HCT116 (cell line): ENCODE data around the gene TMPRSS3. TPM values are rescaled to one million over a fixed set of nuclear protein-coding genes. Genes with fewer than 3 reads are reported as not detected.

Experiments
- ATAC-seq: fragments of 200-7000 bp; cut with Tn5 transposase; 2 replicates; pipeline ENCODE4 v1.9.1; 2020; ENCODE audit warnings: mild to moderate bottlenecking, moderate library complexity
- BruUV-seq: library from RNA; stranded (reverse); fragments of 400-500 nt; replicated peaks from 2 replicates; lab custom pipeline; 2021; lab: Mats Ljungman, UMichigan
- CTCF ChIA-PET: fragments of 300-600 bp; sonication (Branson Sonifier 250); formaldehyde crosslinking; loops from one replicate; lab custom pipeline; 2021; ENCODE audit warnings: antibody characterized with exemption; lab: Charles Lee
- POLR2A ChIA-PET: fragments of 300-600, 350-600 bp; sonication (Branson Sonifier 250); formaldehyde crosslinking; loops from one replicate; lab custom pipeline; 2021; ENCODE audit warnings: antibody characterized with exemption; lab: Charles Lee
- RAD21 ChIA-PET, 2 experiments: fragments of 300-600 bp; sonication (Branson Sonifier 250); formaldehyde crosslinking; loops; one replicate each; lab custom pipeline; 2023; ENCODE audit warnings: low total read pairs in 2 of 2; ENCODE audit not compliant: uncharacterized antibody in 2 of 2, unreplicated experiment in 2 of 2, low non-redundant PET in 1 of 2; lab: Charles Lee
- DNase-seq: peaks from one replicate; pipeline ENCODE4 v3.0.0-alpha.2; 2010; ENCODE audit warnings: low read depth, low spot score
- H2AFZ ChIP-seq: fragments of 200-600 bp; shearing (Covaris generic), sonication (generic); 2 replicates; pipeline ENCODE4 v1.6.1; 2017; ENCODE audit warnings: low read depth, mixed run types, mixed read lengths, antibody characterized with exemption, low read length; ENCODE audit not compliant: poor library complexity, severe bottlenecking
- H3K27ac ChIP-seq: 2 replicates; pipeline ENCODE4 v1.5.1; 2012; ENCODE audit warnings: low read depth, low read length
- H3K27me3 ChIP-seq: fragments of 200-600 bp; sonication (generic); 2 replicates; pipeline ENCODE4 v1.6.1; 2016; ENCODE audit warnings: mixed run types, low read length, mixed read lengths; ENCODE audit not compliant: insufficient read depth
- H3K36me3 ChIP-seq, 2 experiments: fragments of 200-500 bp in 1 of 2; fragments of 200-600 bp in 1 of 2; sonication (Bioruptor generic) in 1 of 2; sonication (generic) in 1 of 2; 2 replicates each; pipeline versions ENCODE4 v1.5.1 to v1.6.1; 2014 to 2016; ENCODE audit warnings: low read length in 2 of 2, inconsistent platforms in 1 of 2, mixed read lengths in 1 of 2, mixed run types in 1 of 2; ENCODE audit not compliant: insufficient read depth in 2 of 2, control insufficient read depth in 1 of 2
- H3K4me1 ChIP-seq, 2 experiments: fragments of 200-600 bp in 1 of 2; sonication (generic) in 1 of 2; 2 replicates each; pipeline versions ENCODE4 v1.5.1 to v1.6.1; 2012 to 2017; ENCODE audit warnings: low read length in 2 of 2, inconsistent platforms in 1 of 2, mild to moderate bottlenecking in 1 of 2, mixed read lengths in 1 of 2, mixed run types in 1 of 2, moderate library complexity in 1 of 2; ENCODE audit not compliant: insufficient read depth in 2 of 2, control insufficient read depth in 1 of 2
- H3K4me2 ChIP-seq: fragments of 200-600 bp; sonication (generic); 2 replicates; pipeline ENCODE4 v1.6.1; 2017; ENCODE audit warnings: mixed run types, low read length, mixed read lengths
- H3K4me3 ChIP-seq, 2 experiments: fragments of 200-600 bp in 1 of 2; sonication (generic) in 1 of 2; replicated peaks in 1 of 2; 2 replicates each; pipeline ENCODE4 v1.5.1; 2011 to 2016; ENCODE audit warnings: low read length in 2 of 2, control low read depth in 1 of 2, low read depth in 1 of 2, mild to moderate bottlenecking in 1 of 2, mixed read lengths in 1 of 2, mixed run types in 1 of 2
- H3K79me2 ChIP-seq: fragments of 200-600 bp; sonication (generic); 2 replicates; pipeline ENCODE4 v1.6.1; 2017; ENCODE audit warnings: mild to moderate bottlenecking, mixed run types, low read length, moderate library complexity, mixed read lengths; ENCODE audit not compliant: insufficient read depth
- H3K9ac ChIP-seq: fragments of 200-600 bp; sonication (generic); 2 replicates; pipeline ENCODE4 v1.6.1; 2016; ENCODE audit warnings: low read length, mixed read lengths
- H3K9me2 ChIP-seq: fragments of 200-600 bp; sonication (generic), shearing (Covaris generic); 2 replicates; pipeline ENCODE4 v1.6.1; 2017; ENCODE audit warnings: mixed run types, mild to moderate bottlenecking, moderate library complexity; ENCODE audit not compliant: insufficient read depth
- H3K9me3 ChIP-seq, 2 experiments: fragments of 200-500 bp in 1 of 2; fragments of 200-600 bp in 1 of 2; sonication (Bioruptor generic) in 1 of 2; sonication (generic) in 1 of 2; 2 replicates each; pipeline ENCODE4 v1.6.1; 2014 to 2017; ENCODE audit warnings: low read length in 2 of 2, mixed read lengths in 2 of 2, inconsistent platforms in 1 of 2, low read depth in 1 of 2, mild to moderate bottlenecking in 1 of 2, mixed run types in 1 of 2, moderate library complexity in 1 of 2; ENCODE audit not compliant: control insufficient read depth in 1 of 2, insufficient read depth in 1 of 2
- H4K20me1 ChIP-seq: fragments of 200-600 bp; sonication (generic), shearing (Covaris generic); 2 replicates; pipeline ENCODE4 v1.6.1; 2017; ENCODE audit warnings: mixed run types, mild to moderate bottlenecking, moderate library complexity; ENCODE audit not compliant: insufficient read depth
- EGR1 ChIP-seq: IDR thresholded peaks from 2 replicates; pipeline ENCODE4 v1.6.1; 2012; ENCODE audit warnings: low read depth
- ELF1 ChIP-seq: IDR thresholded peaks from 2 replicates; pipeline ENCODE4 v1.6.1; 2012; ENCODE audit warnings: low read depth, borderline replicate concordance
- EZH2 ChIP-seq: fragments of 200-600 bp; sonication (generic); IDR thresholded peaks from 2 replicates; pipeline ENCODE4 v1.6.1; 2017; ENCODE audit warnings: antibody characterized with exemption, mixed run types
- EZH2phosphoT487 ChIP-seq: fragments of 200-600 bp; IDR thresholded peaks from 2 replicates; pipeline ENCODE4 v1.6.1; 2018; ENCODE audit warnings: antibody characterized with exemption, borderline replicate concordance
- SIN3A ChIP-seq: IDR thresholded peaks from 2 replicates; pipeline ENCODE4 v1.6.1; 2012; ENCODE audit warnings: low read depth
- intact Hi-C: fragments of 100-400 bp; cut with micrococcal nuclease; formaldehyde crosslinking; loops from 2 replicates; pipeline ENCODE4 v1.10.0; 2022
- total RNA-seq: library from RNA; stranded (reverse); gene quantifications from one replicate; pipeline ENCODE4 v1.2.1, GENCODE V29; 2021; ENCODE audit not compliant: unreplicated experiment

The TMPRSS3 gene
- total RNA-seq, 1 experiment from 2014 or later, result not detected

GRCh38 chr21:42405064-42406013 lies 9.5 kb upstream of the TMPRSS3 start:
- no peak for TF ChIP-seq EGR1
- TF ChIP-seq EZH2, result no peak
- no peak for TF ChIP-seq ELF1
- TF ChIP-seq SIN3A, result no peak
- Histone ChIP-seq H3K4me3 (no peak overlapping the region), H3K4me1 (no peaks in the 10 kb centered on the region), H3K9me3 (no peaks in the 10 kb centered on the region), H3K9ac (no peak overlapping the region), H3K36me3 (no peaks in the 10 kb centered on the region), H3K9me2 (no peaks in the 10 kb centered on the region), H3K4me2 (no peak overlapping the region), H3K27ac (no peak overlapping the region), H2AFZ (no peak overlapping the region), H3K79me2 (no peaks in the 10 kb centered on the region), H4K20me1 (no peaks in the 10 kb centered on the region), H3K27me3 (no peaks in the 10 kb centered on the region)
- intact Hi-C loops, result no loop called here
- DNase-seq, result no peak
- no peak for ATAC-seq
- POLR2A ChIA-PET, result no interaction called here
- BruUV-seq, result no TSS peak
- RAD21 ChIA-PET, result interaction anchor here in 1 of 2 experiments (0.7 kb wide), 1 partner anchor 108 kb away, joined by 3 read pairs; the partner anchor contains the start of gene SLC37A1
- CTCF ChIA-PET, result interaction anchor here (1.1 to 2.1 kb wide), 2 partner anchors 12 to 24 kb away, joined by 3 to 7 read pairs; no protein-coding TSS in a partner anchor

GRCh38 chr21:42404539-42404938 lies 8.7 kb upstream of the TMPRSS3 start:
- H3K9me2 ChIP-seq, result no peaks in the 10 kb centered on the region
- DNase-seq (no peak), ATAC-seq (no peak)
- no peak overlapping the region for H2AFZ ChIP-seq
- H4K20me1 ChIP-seq, result no peaks in the 10 kb centered on the region
- intact Hi-C loops, result no loop called here
- ChIA-PET CTCF (interaction anchor here (1.1 to 2.1 kb wide), 2 partner anchors 11 to 23 kb away, joined by 3 to 7 read pairs; no protein-coding TSS in a partner anchor), RAD21 (no interaction called here), POLR2A (no interaction called here)
- no peak overlapping the region for H3K4me3 ChIP-seq
- no TSS peak for BruUV-seq
- H3K9me3 ChIP-seq, result no peaks in the 10 kb centered on the region
- no peaks in the 10 kb centered on the region for H3K36me3 ChIP-seq
- H3K27ac ChIP-seq, result no peak overlapping the region
- no peaks in the 10 kb centered on the region for H3K27me3 ChIP-seq
- TF ChIP-seq SIN3A (no peak), ELF1 (no peak), EZH2phosphoT487 (no peak)
- no peaks in the 10 kb centered on the region for H3K4me1 ChIP-seq
- H3K79me2 ChIP-seq, result no peaks in the 10 kb centered on the region
- H3K9ac ChIP-seq, result no peak overlapping the region
- no peak overlapping the region for H3K4me2 ChIP-seq
